Pancreas (tissue), 10 donors: Measurements from ENCODE around the gene DIS3L. TPM values are rescaled to one million over a fixed set of nuclear protein-coding genes. Genes with fewer than 3 reads are reported as not detected.
"Not testable (repeated sequence)": the region's sequence is repeated elsewhere in the genome, so short reads cannot be mapped to it uniquely, and the experiment has no call there.

ENCODE experiments used
- ATAC-seq, 4 donors: fragments of 200-7000 bp; cut with Tn5 transposase; one replicate each; pipeline versions ENCODE4 v1.8.0 to v1.9.1; 2020; ENCODE audit warnings: mild to moderate bottlenecking in 4 of 4, moderate library complexity in 4 of 4
- DNase-seq, 6 donors: peaks; one replicate each; pipeline ENCODE4 v3.0.0-alpha.2; 2020
- FAIRE-seq: peaks from 2 replicates; lab custom pipeline; 2012; peaks lifted over from hg19 to GRCh38; lab: Jason Lieb, UNC
- H3K27ac ChIP-seq, 4 donors: fragments of 200-600 bp; sonication (generic); 1 replicate in 3 of 4; 2 replicates in 1 of 4; pipeline versions ENCODE4 v1.5.0 to v1.8.0; 2020
- H3K27me3 ChIP-seq, 4 donors: fragments of 200-600 bp; one replicate each; pipeline ENCODE4 v1.8.0; 2021
- H3K36me3 ChIP-seq, 3 donors: fragments of 200-600 bp; sonication (generic) in 1 of 3; one replicate each; pipeline versions ENCODE4 v1.5.0 to v1.8.0; 2020 to 2021
- H3K4me1 ChIP-seq, 3 donors: fragments of 200-600 bp; one replicate each; pipeline ENCODE4 v1.8.0; 2021
- H3K4me3 ChIP-seq, 4 donors: fragments of 200-600 bp; sonication (generic) in 2 of 4; one replicate each; pipeline versions ENCODE4 v1.5.0 to v1.8.0; 2020 to 2021
- H3K9me3 ChIP-seq, 4 donors: fragments of 200-600 bp; one replicate each; pipeline ENCODE4 v1.8.0; 2021
- WGBS, 2 donors: extraction: QIAGEN DNeasy Blood & Tissue Kit; methylation state at CpG; one replicate each; pipeline ENCODE4 v1.1.7; 2013; 5-methylcytosine and 5-hydroxymethylcytosine counted together
- intact Hi-C, 3 donors: fragments of 100-400 bp; cut with DNase I; formaldehyde crosslinking; loops; one replicate each; pipeline versions ENCODE4 v1.11.1 to v1.14.2; 2022
- polyA plus RNA-seq, 2 donors: library from polyadenylated mRNA; stranded (reverse); fragments of 200-250 nt; gene quantifications; one replicate each; pipeline ENCODE4 v1.2.3, GENCODE V29; 2013
- total RNA-seq, 6 donors: library from RNA; stranded (reverse); fragmentation: NEBNext Ultra II Directional in 4 of 6; extraction: Animal tissue kit (Norgen Biotek cat#: 25700) in 4 of 6; gene quantifications; one replicate each; pipeline versions ENCODE4 v1.2.1 to v1.2.4, GENCODE V29; 2021 to 2023
- TF ChIP-seq, protein P1 (sequence below), 4 donors: fragments of 200-600 bp; sonication (generic) in 3 of 4; IDR thresholded peaks; one replicate each; pipeline versions ENCODE4 v1.5.0 to v1.8.0; 2021; ENCODE audit warnings: antibody characterized with exemption in 4 of 4
- donor health status: healthy with polysubstance abuse.
- donor health status: DM: no; HTN: no; CAD: no; lungs with moderate emphysema.
- donor health status: DM: no; HTN: no; CAD: no.
- donor health status: control.
- donor health status: control.
- donor health status: Bipolar disorder and iron deficiency.
- donor health status: DM: yes; HTN: yes; CAD: no.
- donor health status: DM: no; HTN: no; CAD: no.
- donor health status: DM: no; HTN: no; CAD: no.
- donor health status: DM: yes; HTN: yes; CAD: no.

The DIS3L gene
- total and polyA plus RNA-seq, 8 donors: 8.3 to 20.2 (median 17.9) TPM

DNA sequence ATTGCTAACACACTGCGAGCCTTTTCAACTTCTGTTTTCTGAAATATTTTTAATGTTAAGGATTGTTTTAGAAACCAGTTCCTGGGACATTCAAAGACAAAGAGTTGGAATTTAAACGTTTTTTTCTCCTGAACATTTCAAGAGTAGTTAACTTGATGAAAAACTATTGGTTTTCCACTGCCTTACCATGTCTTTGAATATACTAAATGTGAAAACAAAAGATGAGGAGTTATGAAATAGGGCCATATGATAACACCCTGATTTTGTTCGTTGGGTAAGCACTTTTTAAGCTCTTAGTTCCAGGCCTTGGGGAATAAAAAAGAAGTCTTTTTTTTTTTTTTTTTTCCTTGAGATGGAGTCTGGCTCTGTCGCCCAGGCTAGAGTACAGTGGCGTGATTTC, 2.8 kb downstream of the DIS3L start:
- ATAC-seq (no peak), DNase-seq (no peak), FAIRE-seq (no peak)
- Histone ChIP-seq H3K27me3 (no peaks in the 10 kb centered on the region), H3K9me3 (no peaks in the 10 kb centered on the region), H3K27ac (no peak overlapping the region), H3K4me1 (peaks cover 8 to 34% (median 25%) of the 10 kb centered on the region in 3 donors), H3K4me3 (no peak overlapping the region), H3K36me3 (peaks cover 0 to 3% (median 0%) of the 10 kb centered on the region in 3 donors)
- 57 to 64% methylated on average over 5 of the region's 5 CpGs for WGBS, 2 donors
- intact Hi-C loops: no loop called here
- TF ChIP-seq, protein P1, sequence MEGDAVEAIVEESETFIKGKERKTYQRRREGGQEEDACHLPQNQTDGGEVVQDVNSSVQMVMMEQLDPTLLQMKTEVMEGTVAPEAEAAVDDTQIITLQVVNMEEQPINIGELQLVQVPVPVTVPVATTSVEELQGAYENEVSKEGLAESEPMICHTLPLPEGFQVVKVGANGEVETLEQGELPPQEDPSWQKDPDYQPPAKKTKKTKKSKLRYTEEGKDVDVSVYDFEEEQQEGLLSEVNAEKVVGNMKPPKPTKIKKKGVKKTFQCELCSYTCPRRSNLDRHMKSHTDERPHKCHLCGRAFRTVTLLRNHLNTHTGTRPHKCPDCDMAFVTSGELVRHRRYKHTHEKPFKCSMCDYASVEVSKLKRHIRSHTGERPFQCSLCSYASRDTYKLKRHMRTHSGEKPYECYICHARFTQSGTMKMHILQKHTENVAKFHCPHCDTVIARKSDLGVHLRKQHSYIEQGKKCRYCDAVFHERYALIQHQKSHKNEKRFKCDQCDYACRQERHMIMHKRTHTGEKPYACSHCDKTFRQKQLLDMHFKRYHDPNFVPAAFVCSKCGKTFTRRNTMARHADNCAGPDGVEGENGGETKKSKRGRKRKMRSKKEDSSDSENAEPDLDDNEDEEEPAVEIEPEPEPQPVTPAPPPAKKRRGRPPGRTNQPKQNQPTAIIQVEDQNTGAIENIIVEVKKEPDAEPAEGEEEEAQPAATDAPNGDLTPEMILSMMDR (IDR thresholded peaks at IDR 0.05): no peak

DNA sequence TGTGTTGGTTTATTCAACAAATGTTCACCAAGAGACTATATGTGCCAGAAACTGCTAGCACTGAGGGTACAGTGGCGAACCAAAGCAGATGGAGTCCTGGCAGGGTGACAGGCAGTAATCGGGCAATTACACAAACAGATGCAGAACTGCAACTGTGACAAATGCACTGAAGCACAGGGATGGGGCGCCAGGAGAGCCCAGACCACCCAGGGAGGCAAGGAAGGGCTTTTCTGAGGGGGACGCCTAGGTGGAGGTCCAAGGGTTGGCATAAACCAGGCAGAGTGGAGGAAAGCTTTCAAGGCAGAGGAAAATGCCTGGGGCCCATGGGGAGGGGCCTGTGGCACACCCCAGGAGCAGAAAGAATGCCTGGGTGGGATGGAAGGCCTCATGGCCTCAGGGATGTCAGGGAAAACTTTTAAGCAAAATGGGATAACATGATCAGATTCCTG, 5.5 kb downstream of the DIS3L start:
- H3K27me3 ChIP-seq: no peaks in the 10 kb centered on the region
- WGBS, 2 donors: 44 to 50% methylated on average over 4 of the region's 4 CpGs
- DNase-seq: peak in 3 of 6 donors; percentile 59 to 66 (median 64)
- peak in 2 of 4 donors; percentile 23 to 55 for ATAC-seq
- TF ChIP-seq, protein P1 (IDR thresholded peaks at IDR 0.05): no peak
- H3K27ac ChIP-seq: no peak overlapping the region
- H3K4me1 ChIP-seq: peaks cover 8 to 23% (median 15%) of the 10 kb centered on the region in 3 donors
- H3K36me3 ChIP-seq: peaks cover 0 to 3% (median 0%) of the 10 kb centered on the region in 3 donors
- no peak for FAIRE-seq
- no peak overlapping the region for H3K4me3 ChIP-seq
- intact Hi-C loops: no loop called here
- no peaks in the 10 kb centered on the region for H3K9me3 ChIP-seq

DNA sequence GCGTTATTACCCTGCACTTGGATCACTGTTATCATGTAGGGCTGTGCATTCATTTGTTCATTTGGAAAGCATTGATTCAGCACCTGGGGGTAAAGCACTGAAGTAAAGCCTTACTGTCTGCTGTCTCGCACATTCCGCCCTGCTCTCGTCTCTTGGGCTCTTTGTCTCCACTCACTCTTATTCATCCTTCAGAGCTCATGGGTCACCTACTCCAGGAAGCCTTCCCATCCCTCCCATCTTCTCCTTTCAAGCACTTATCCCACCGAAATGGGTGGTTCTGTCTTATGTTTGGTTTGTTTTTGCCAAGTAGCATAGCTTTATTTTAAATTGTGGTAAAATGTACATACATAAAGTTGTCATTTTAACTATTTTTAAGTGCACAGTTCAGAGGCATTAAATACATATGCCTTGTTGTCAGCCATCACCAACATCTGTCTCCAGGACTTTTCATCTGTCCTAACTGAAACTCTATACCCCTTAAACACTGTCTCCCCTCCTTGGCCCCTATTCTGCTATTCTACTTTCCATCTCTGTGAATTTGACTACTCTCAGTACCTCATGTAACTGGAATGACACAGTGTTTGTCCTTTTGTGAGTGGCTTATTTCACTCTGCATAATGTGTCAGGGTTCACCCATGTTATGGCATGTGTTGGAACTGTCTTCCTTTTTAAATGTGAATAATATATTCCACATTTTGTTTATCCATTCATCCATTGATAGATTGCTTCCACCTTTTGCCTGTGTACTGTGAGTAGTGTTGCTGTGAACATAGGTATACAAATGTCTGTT, 9.3 kb downstream of the DIS3L start:
- intact Hi-C loops: no loop called here
- no peak for FAIRE-seq

DNA sequence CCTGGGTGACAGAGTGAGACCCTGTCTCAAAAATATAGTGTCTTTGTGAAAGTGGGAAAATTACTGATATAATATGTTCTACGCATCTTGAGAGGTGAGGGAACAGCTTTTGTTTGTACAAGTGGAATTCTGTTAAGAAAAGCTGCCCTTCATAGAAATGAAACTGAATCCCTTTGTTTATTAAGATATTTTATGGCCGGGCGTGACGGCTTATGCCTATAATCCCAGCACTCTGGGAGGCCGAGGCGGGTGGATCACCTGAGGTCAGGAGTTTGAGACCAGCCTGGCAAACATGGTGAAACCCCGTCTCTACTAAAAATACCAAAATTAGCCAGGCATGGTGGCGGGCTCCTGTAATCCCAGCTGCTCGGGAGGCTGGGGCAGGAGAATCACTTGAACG, 11.1 kb downstream of the DIS3L start:
- H3K27me3 ChIP-seq, ATAC-seq, DNase-seq, FAIRE-seq, H3K36me3 ChIP-seq, H3K27ac ChIP-seq, H3K4me1 ChIP-seq, H3K9me3 ChIP-seq, H3K4me3 ChIP-seq, intact Hi-C loops: not testable (repeated sequence)
- 79 to 86% methylated on average over 10 of the region's 10 CpGs for WGBS, 2 donors

More for the DNA sequence above, 9.3 kb downstream of the DIS3L start:
- Histone ChIP-seq H3K4me1 (peaks cover 0 to 5% (median 0%) of the 10 kb centered on the region in 3 donors), H3K27ac (no peak overlapping the region), H3K4me3 (no peak overlapping the region), H3K36me3 (peaks cover 0 to 3% (median 0%) of the 10 kb centered on the region in 3 donors), H3K27me3 (no peaks in the 10 kb centered on the region), H3K9me3 (no peaks in the 10 kb centered on the region)
- WGBS, 2 donors: 91 to 97% methylated on average over 5 of the region's 5 CpGs
- TF ChIP-seq, protein P1 (IDR thresholded peaks at IDR 0.05): no peak
- DNase-seq (no peak), ATAC-seq (no peak)

DNA sequence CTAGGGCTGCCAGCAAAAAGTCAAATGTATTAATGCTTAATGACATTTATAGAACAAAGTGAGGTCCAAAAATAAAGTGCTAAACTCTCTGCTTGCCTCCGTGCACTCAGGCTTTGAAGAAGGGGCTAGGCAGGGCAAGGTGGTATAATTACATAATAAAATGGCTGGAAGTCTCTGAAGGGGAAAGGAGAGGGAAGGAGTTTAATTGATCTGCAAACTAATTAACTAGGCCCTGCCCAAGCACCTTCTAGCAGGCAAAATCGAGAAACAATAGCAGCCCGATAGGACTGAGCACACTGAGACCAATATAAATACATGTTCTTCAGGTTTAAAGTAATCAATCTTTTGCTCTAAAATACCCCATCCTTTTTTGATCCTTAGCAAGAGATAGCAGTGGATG, 13.0 kb downstream of the DIS3L start:
- Histone ChIP-seq H3K27ac (no peak overlapping the region), H3K4me1 (no peaks in the 10 kb centered on the region), H3K27me3 (no peaks in the 10 kb centered on the region), H3K36me3 (peaks cover 0 to 7% (median under 1%) of the 10 kb centered on the region in 3 donors), H3K4me3 (no peak overlapping the region), H3K9me3 (no peaks in the 10 kb centered on the region)
- 79 to 80% methylated on average over 3 of the region's 3 CpGs for WGBS, 2 donors
- TF ChIP-seq, protein P1 (IDR thresholded peaks at IDR 0.05): no peak
- no peak for DNase-seq
- FAIRE-seq: no peak
- no peak for ATAC-seq
- intact Hi-C loops: no loop called here
